KG1 (cell line): ENCODE measurements around the gene CEBPA.
"Not testable (repeated sequence)": the region's sequence is repeated elsewhere in the genome, so short reads cannot be mapped to it uniquely, and the experiment has no call there.

ENCODE experiments used
- DNase-seq: peaks from one replicate; lab custom pipeline; 2025; lab: John Stamatoyannopoulos, UW

The CEBPA gene

GRCh38 chr19:33300009-33300893, 2.1 kb downstream of the CEBPA start:
- DNase-seq = no peak

GRCh38 chr19:33299051-33299688, 3.2 kb downstream of the CEBPA start:
- no peak for DNase-seq

- DNase-seq = no peak
Measured at GRCh38 chr19:33298146-33298911, 4.0 kb downstream of the CEBPA start.

GRCh38 chr19:33297401-33298145, 4.8 kb downstream of the CEBPA start:
- DNase-seq = no peak

GRCh38 chr19:33296488-33296971, 5.8 kb downstream of the CEBPA start:
- no peak for DNase-seq

- no peak for DNase-seq
Measured at GRCh38 chr19:33295621-33296487, 6.5 kb downstream of the CEBPA start.

GRCh38 chr19:33295046-33295445, 7.3 kb downstream of the CEBPA start:
- not testable (repeated sequence) for DNase-seq

GRCh38 chr19:33294058-33294798, 8.1 kb downstream of the CEBPA start:
- no peak for DNase-seq

GRCh38 chr19:33293255-33294057, 8.9 kb downstream of the CEBPA start:
- DNase-seq = no peak

- no peak for DNase-seq
Measured at GRCh38 chr19:33292595-33293254, 9.6 kb downstream of the CEBPA start.

- DNase-seq = no peak
Measured at GRCh38 chr19:33291623-33292534, 10.5 kb downstream of the CEBPA start.

- DNase-seq = no peak
Measured at GRCh38 chr19:33290956-33291622, 11.2 kb downstream of the CEBPA start.

- no peak for DNase-seq
Measured at GRCh38 chr19:33290082-33290815, 12.1 kb downstream of the CEBPA start.

GRCh38 chr19:33289261-33289660, 13.1 kb downstream of the CEBPA start:
- no peak for DNase-seq

GRCh38 chr19:33288666-33289065, 13.7 kb downstream of the CEBPA start:
- no peak for DNase-seq

- DNase-seq = no peak
Measured at GRCh38 chr19:33287927-33288326, 14.4 kb downstream of the CEBPA start.
